NCI-H2196 (cell line): Measurements from ENCODE around the gene TUBG1.
"Not testable (repeated sequence)": the region's sequence is repeated elsewhere in the genome, so short reads cannot be mapped to it uniquely, and the experiment has no call there.

ENCODE experiments used
- DNase-seq: peaks from one replicate; lab custom pipeline; 2025; ENCODE audit not compliant: unreplicated experiment; lab: John Stamatoyannopoulos, UW

The TUBG1 gene

DNA sequence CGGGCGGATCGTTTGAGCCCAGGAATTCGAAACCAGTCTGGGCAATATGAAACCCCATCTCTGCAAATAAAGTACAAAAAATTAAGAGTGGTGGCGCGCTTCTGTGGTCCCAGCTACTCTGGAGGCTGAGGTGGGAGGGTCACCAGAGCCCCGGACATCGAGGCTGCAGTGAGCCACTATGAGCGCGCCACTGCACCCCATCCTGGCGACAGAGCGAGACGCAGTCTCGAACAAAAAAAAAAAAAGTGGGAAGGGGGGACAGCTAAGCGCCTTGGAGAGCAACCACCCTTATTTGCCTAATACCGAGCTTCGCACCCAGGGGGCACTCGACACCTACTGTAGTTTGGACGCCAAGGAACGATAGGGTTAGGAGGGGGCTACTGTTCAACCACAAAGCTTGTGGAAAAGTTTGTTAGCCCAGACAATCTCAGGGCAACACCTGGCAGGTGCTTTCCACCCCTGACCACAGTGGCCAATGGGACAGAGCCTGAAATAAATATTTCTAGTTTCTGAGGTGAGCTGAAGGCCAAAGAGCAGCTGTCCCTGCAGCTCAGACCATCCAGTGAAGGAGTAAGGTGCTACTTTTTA is 31.1 kb upstream of the TUBG1 start:
- DNase-seq: peak; percentile 66

- no peak for DNase-seq
Observed at GRCh38 chr17:42579794-42580551, 29.5 kb upstream of the TUBG1 start.

DNA sequence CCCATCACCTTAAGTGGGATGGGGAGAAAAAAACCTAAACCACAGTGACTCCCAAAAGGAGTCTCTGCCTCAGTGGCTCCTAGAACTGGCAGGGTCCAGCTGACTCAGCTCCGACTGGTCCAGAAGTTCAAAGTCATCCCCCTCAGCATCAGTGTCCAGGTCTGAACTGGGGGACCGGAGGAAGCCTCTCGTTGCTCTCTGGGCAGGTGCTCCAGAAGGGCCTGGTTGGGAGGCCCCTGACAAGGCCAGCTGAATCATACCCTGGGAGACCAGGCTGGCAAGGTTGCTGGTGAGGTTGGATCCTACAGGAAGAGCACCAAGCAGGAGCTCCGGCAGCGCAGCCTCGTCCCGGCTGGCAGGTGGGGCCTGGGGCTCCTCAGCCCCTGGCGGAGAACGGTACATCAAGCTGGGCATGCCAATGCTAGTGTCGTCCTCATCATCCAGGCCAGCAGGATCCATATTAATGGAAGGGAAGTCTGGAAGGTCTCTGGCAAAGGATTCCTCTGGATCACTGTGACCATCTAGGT is 27.7 kb upstream of the TUBG1 start:
- DNase-seq: no peak

DNA sequence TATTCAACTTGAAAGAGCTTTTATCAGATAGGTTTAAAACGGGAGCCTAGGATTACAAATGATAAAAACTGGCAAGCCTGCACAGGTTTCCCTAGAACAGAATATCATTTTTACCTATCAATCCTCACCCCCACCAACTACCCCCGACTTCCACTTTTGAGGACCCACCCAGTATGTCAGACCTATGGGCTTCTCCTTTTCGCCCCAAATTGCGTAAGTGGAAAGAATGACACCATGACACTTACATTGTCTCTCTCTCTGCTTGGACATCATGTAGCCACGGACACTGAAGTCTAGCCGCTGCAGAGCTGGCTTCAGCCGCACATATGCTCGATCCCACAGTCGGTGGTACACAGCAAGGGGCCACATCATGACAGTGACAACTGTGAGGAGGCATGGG is 24.6 kb upstream of the TUBG1 start:
- DNase-seq: no peak

- no peak for DNase-seq
Observed at GRCh38 chr17:42585353-42585752, 24.1 kb upstream of the TUBG1 start.

GRCh38 chr17:42586514-42587230 is 22.8 kb upstream of the TUBG1 start:
- DNase-seq: no peak

- no peak for DNase-seq
Observed at GRCh38 chr17:42590886-42591285, 18.6 kb upstream of the TUBG1 start.

DNA sequence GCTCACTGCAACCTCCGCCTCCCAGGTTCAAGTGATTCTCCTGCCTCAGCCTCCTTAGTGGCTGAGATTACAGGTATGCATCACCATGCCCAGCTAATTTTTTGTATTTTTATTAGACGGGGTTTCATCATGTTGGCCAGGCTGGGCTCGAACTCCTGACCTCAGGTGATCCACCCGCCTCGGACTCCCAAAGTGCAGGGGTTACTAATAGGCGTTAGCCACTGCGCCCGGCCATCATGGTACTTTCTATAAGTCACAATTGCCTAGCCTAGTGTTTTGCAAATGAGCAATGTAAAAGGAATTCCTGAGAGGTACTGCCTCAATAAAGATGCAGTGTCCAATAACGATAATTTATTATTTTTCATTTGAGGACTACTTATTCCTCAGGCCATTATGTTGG is 18.1 kb upstream of the TUBG1 start:
- DNase-seq: no peak

DNA sequence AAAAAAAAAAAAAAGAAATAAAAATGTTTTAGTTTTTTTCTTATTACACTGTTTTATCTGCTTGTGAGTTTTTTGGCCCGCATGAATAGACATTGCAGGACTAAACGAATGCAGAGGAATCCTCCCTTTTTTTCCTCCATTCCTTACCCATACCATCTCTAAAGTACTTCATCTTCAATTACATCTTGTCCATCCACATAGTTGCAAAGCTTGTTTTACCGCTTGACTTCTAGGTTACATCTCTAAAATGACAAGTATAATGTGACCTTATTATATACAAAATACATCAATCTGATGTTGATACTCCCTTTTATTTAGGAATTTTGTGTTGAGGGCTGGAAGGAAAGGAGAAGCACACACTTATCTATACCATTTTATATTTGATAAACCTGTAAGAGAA is 13.1 kb upstream of the TUBG1 start:
- no peak for DNase-seq

DNA sequence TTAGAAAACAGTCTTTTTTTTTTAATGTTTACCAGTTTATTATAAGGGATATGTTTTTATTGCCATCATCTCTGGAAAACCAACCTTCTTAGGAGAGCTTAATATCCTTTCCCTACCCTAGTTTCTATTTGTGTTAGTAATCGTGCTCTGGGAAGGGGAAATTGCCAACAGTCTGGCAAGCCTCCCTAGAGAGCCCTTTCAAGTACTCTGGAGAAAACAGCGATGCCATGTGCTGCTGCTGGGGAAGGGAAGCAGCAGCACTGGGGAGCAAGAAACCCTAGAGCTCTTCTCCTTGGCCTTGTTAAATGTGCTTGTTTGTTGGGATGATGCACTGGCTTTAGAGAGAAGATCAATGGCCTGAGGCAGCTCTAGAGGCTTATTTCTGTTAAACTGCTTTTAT is 10.6 kb upstream of the TUBG1 start:
- peak; percentile 9 for DNase-seq

- no peak for DNase-seq
Observed at GRCh38 chr17:42603318-42603717, 6.2 kb upstream of the TUBG1 start.

- no peak for DNase-seq
Observed at GRCh38 chr17:42607769-42608168, 1.7 kb upstream of the TUBG1 start.

GRCh38 chr17:42608305-42609181 is 940 bp upstream of the TUBG1 start:
- DNase-seq: no peak

GRCh38 chr17:42609814-42610801 is 625 bp downstream of the TUBG1 start:
- DNase-seq: not testable (repeated sequence)

DNA sequence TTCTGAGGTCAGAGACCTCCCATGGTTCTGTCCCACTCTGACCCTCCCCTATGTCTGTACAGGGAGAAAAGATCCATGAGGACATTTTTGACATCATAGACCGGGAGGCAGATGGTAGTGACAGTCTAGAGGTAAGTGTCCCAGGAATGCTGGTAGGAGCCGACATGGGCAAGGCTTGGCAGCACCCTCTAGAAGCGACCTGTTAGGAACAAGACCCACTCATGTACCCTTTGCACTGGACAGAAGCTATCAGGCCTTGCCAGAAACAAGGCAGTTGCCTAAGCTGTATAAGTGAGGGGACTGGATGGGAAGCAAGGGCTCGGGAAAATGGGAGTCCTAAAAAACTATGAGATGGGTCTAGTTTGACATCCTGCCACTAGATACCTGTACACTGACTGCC is 2.5 kb downstream of the TUBG1 start:
- no peak for DNase-seq

GRCh38 chr17:42613699-42614295 is 4.3 kb downstream of the TUBG1 start:
- DNase-seq: no peak

DNA sequence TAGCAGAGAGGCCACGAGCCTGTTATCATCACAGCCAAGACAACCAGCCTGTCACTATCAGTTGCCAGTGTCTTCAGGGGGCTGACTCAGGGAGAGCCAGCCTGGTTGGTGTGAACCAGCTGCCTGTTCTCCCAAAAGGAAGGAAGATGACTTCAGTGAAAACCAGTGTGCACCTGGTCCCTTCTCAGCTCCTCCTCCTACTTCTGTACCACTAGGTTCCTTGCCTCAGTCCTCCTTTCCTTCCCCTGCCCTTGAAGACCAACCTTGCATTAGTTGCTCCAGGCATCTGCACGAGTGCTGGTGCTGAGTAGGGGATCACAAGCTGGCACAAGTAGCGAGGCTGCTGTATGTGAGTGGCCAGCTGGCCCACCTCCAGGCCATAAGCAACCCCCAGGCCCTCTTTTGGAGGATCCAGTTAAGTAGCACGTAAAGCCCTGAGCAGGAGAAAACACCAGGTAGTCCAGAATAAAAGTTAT is 8.5 kb downstream of the TUBG1 start:
- DNase-seq: peak; percentile 5

DNA sequence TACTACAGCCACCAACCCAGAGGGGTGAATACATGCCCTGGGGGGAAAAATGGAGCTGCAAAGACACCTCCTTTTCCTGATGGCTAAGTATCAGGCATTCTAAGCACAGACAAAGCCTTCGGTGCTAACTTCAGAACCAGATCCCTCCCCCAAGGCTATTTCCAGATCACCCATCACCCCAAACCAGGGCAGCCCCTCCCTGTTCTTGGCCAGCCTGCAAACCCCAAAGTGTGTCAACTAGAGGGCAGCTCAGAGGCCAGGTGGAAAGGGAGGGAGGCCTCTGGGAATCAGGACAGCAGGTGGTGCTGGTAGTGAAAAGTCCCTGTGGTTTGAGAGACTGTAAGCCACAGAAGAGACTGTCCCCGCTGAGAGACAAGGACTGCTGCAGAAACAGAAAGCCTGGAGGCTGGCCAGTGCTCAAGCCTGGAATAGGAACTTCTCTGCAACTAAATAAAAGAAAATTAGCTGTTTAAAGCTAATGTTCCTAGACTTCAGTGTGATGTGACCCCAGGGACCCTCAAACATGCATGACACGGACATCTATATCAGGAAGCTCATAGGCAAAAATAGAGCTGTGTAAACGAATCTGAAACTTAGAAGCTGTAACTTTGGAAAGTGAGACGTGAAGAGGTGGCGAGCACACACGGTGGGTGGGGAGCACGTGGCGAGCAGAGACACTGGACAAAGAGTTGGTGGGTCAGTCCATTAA is 9.1 kb downstream of the TUBG1 start:
- DNase-seq: peak; percentile 37

- DNase-seq: not testable (repeated sequence)
Observed at GRCh38 chr17:42621987-42622386, 12.5 kb downstream of the TUBG1 start.
